GM20000 (cell line): ENCODE data around the gene GNG7.
"Not testable (repeated sequence)": the region's sequence is repeated elsewhere in the genome, so short reads cannot be mapped to it uniquely, and the experiment has no call there.

Source experiments
- DNase-seq: peaks from one replicate; pipeline ENCODE4 v3.0.0; 2012; ENCODE audit warnings: low spot score
- CTCF ChIP-seq: IDR thresholded peaks from 2 replicates; pipeline ENCODE4 v1.5.1; 2012; ENCODE audit warnings: mild to moderate bottlenecking, control low read depth; ENCODE audit errors: extremely low read depth, missing control alignments

GNG7 gene

DNA sequence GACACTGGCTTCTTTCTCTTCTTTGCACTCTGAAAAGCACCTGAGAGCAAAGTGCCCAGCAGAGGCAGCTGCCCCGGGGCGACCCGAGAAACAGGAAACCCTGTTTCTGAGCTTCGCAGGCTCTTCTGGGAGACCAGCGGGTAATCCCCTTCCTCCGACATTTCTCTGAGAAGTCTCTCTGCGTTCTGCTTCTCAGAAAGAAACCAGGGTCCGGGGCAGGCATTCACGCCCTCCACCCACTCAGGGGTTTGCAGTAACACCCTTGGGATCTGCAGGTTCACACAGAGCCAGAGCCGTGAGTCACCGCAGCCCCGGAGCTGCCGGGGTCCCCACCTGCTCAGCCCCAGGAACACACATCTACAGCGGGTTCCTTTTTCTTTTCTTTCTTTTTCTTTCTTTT is 140.6 kb downstream of the GNG7 start:
- no peak for TF ChIP-seq CTCF
- peak; percentile 87 for DNase-seq

GRCh38 chr19:2561221-2561620 is 141.3 kb downstream of the GNG7 start:
- no peak for DNase-seq
- no peak for TF ChIP-seq CTCF

DNA sequence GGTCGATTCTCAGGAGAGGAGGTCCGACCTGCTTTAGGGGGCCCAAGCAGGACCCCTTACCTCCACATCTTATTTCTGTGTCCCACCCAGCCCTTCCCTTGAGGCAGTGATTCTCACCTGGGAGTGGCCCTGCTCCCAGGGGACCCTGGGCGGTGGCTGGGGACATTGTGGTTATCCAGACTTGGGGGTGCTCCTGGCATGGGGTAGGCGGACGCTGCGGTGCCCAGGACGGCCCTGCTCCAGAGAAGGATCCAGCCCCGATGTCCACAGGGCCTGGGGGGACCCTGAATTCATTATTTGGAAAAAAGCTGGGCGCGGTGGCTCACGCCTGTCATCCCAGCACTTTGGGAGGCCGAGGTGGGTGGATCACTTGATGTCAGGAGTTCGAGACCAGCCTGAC is 142.1 kb downstream of the GNG7 start:
- no peak for TF ChIP-seq CTCF
- no peak for DNase-seq

- no peak for TF ChIP-seq CTCF
- DNase-seq: no peak
Measured at GRCh38 chr19:2558543-2558942, 144.0 kb downstream of the GNG7 start.

- not testable (repeated sequence) for DNase-seq
Measured at GRCh38 chr19:2558131-2558530, 144.4 kb downstream of the GNG7 start.

DNA sequence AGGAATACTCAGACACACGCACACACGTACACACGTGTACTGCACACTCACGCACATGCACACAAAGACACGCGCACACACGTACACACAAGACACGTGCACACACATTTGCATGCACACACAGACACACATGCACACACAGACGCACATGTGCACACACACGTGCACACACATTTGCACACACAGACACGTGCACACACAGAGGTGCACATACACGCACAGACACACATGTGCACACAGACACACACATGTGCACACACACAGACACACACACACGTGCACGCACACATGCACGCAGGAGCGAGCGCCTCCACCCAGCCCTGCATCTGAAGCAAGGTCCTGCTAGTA is 145.4 kb downstream of the GNG7 start:
- TF ChIP-seq CTCF: no peak
- no peak for DNase-seq

DNA sequence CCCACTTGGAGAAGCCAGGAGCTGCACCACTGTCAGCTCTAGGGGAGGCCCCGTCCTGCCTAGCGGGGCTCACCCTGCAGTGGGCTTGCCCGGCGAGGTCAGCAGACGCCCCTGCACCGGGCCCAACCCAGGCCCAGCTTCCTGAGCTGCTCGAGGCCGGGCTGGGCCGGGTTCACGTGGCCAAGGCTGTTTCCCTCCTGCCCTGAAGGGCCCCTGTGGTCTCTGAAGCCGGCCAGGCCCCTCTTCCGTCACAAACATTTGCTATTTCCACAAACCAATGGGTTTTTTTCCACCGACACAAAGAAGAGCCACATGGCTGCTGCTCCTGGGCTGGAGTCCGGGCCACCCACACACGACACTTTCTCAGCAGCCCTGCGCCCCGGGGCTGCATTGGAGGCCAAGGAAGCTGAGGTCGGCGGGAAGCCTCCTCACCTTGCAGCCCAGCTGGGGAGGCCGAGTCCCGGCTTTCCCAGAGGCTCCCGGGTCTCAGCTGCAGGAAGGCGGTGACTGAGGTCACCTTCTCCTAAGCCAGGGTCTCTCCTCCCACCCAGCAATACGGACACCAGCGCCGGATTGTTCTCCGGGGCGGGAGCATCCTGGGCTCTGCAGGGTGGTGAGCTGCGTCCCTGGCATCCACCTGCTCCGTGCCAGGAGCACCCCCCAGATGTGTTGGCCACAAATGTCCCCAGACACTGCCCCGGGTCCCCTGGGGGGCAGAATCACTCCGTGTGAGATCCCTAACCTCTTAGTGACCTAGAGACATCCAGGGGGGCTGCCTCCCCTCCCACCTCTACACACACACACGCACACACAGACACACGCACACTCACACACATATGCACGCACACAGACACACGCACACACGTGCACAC is 146.0 kb downstream of the GNG7 start:
- TF ChIP-seq CTCF: no peak
- no peak for DNase-seq

GRCh38 chr19:2555422-2556220 is 146.9 kb downstream of the GNG7 start:
- TF ChIP-seq CTCF: no peak
- DNase-seq: no peak
